HFFc6 (cell line): ENCODE data around the gene NELFCD. TPM values are rescaled to one million over a fixed set of nuclear protein-coding genes. Genes with fewer than 3 reads are reported as not detected.
"Not testable (repeated sequence)": the region's sequence is repeated elsewhere in the genome, so short reads cannot be mapped to it uniquely, and the experiment has no call there.

Source experiments
- DNase-seq: peaks from one replicate; pipeline ENCODE4 v3.0.0-alpha.2; 2018
- H3K27ac Mint-ChIP-seq: 2 replicates; pipeline ENCODE4 v1.8.0; 2020; ENCODE audit warnings: mild to moderate bottlenecking, mixed read lengths
- H3K27me3 Mint-ChIP-seq: 2 replicates; pipeline ENCODE4 v1.8.0; 2021; ENCODE audit warnings: mild to moderate bottlenecking, moderate library complexity, mixed read lengths; ENCODE audit not compliant: insufficient read depth
- H3K36me3 Mint-ChIP-seq: 2 replicates; pipeline ENCODE4 v1.8.0; 2021; ENCODE audit warnings: low read depth, mixed read lengths
- H3K4me1 Mint-ChIP-seq: 2 replicates; pipeline ENCODE4 v1.8.0; 2020; ENCODE audit warnings: low read depth, mixed read lengths
- H3K4me3 Mint-ChIP-seq: 2 replicates; pipeline ENCODE4 v1.8.0; 2020; ENCODE audit warnings: mild to moderate bottlenecking, moderate library complexity, mixed read lengths
- H3K9me3 Mint-ChIP-seq: 2 replicates; pipeline ENCODE4 v1.8.0; 2020; ENCODE audit warnings: mild to moderate bottlenecking, mixed read lengths
- CTCF ChIP-seq: fragments of 200-600 bp; sonication (generic); IDR thresholded peaks from 2 replicates; pipeline ENCODE4 v1.5.0; 2021; ENCODE audit warnings: antibody characterized with exemption, mild to moderate bottlenecking
- total RNA-seq, 6 experiments: library from RNA; stranded (reverse); fragmentation: NEBNext Ultra II Directional; extraction: Animal tissue kit (Norgen Biotek cat#: 25700); gene quantifications; 2 replicates in 1 of 6; 3 replicates in 5 of 6; pipeline ENCODE4 v1.2.3, GENCODE V29; 2021

Gene NELFCD
- total RNA-seq, 6 experiments from 2014 or later: 52.3 to 64.0 (median 62.1) TPM

- Mint-ChIP-seq H3K36me3 (peaks cover 18% of the 10 kb centered on the region), H3K4me1 (peaks cover 22% of the 10 kb centered on the region), H3K9me3 (no peaks in the 10 kb centered on the region), H3K27ac (peak overlapping the region; percentile 64), H3K27me3 (no peaks in the 10 kb centered on the region; the same call in none of the 2 replicates), H3K4me3 (peak overlapping the region; percentile 94)
- TF ChIP-seq CTCF: no peak
- no peak for DNase-seq
Observed at GRCh38 chr20:58982406-58983114, 1.5 kb downstream of the NELFCD start.

GRCh38 chr20:58983115-58983468 is 2.0 kb downstream of the NELFCD start:
- H3K27me3 Mint-ChIP-seq, H3K9me3 Mint-ChIP-seq, H3K4me3 Mint-ChIP-seq, H3K27ac Mint-ChIP-seq, DNase-seq: not testable (repeated sequence)
- H3K36me3 Mint-ChIP-seq: peaks cover 22% of the 10 kb centered on the region
- peaks cover 22% of the 10 kb centered on the region for H3K4me1 Mint-ChIP-seq

GRCh38 chr20:58984691-58985090 is 3.6 kb downstream of the NELFCD start:
- Mint-ChIP-seq H3K27ac (peak overlapping the region; percentile 38; the same call in 1 of the 2 replicates), H3K27me3 (no peaks in the 10 kb centered on the region; the same call in none of the 2 replicates), H3K4me1 (peaks cover 22% of the 10 kb centered on the region), H3K9me3 (no peaks in the 10 kb centered on the region), H3K4me3 (no peak overlapping the region), H3K36me3 (peaks cover 31% of the 10 kb centered on the region)
- DNase-seq: no peak
- TF ChIP-seq CTCF: no peak

GRCh38 chr20:58985656-58986055 is 4.6 kb downstream of the NELFCD start:
- no peaks in the 10 kb centered on the region for H3K9me3 Mint-ChIP-seq
- no peak overlapping the region for H3K4me3 Mint-ChIP-seq
- no peak overlapping the region for H3K27ac Mint-ChIP-seq
- no peaks in the 10 kb centered on the region; the same call in none of the 2 replicates for H3K27me3 Mint-ChIP-seq
- peaks cover 35% of the 10 kb centered on the region for H3K36me3 Mint-ChIP-seq
- peaks cover 22% of the 10 kb centered on the region for H3K4me1 Mint-ChIP-seq
- no peak for DNase-seq
- no peak for TF ChIP-seq CTCF

GRCh38 chr20:58986286-58986967 is 5.4 kb downstream of the NELFCD start:
- Mint-ChIP-seq H3K27ac (no peak overlapping the region), H3K36me3 (peaks cover 42% of the 10 kb centered on the region), H3K4me3 (no peak overlapping the region), H3K27me3 (no peaks in the 10 kb centered on the region; the same call in none of the 2 replicates), H3K9me3 (no peaks in the 10 kb centered on the region), H3K4me1 (peaks cover 22% of the 10 kb centered on the region)
- no peak for TF ChIP-seq CTCF
- DNase-seq: no peak

- no peak for TF ChIP-seq CTCF
- Mint-ChIP-seq H3K4me1 (peaks cover 22% of the 10 kb centered on the region), H3K27me3 (no peaks in the 10 kb centered on the region; the same call in none of the 2 replicates), H3K9me3 (no peaks in the 10 kb centered on the region), H3K27ac (no peak overlapping the region), H3K36me3 (peaks cover 46% of the 10 kb centered on the region), H3K4me3 (no peak overlapping the region)
- no peak for DNase-seq
Observed at GRCh38 chr20:58986968-58987517, 6.0 kb downstream of the NELFCD start.
